ENCODE data around the gene NLK.
A peak's percentile ranks its signal among the peaks of the same experiment; 100 is the strongest.

NLK gene

DNA sequence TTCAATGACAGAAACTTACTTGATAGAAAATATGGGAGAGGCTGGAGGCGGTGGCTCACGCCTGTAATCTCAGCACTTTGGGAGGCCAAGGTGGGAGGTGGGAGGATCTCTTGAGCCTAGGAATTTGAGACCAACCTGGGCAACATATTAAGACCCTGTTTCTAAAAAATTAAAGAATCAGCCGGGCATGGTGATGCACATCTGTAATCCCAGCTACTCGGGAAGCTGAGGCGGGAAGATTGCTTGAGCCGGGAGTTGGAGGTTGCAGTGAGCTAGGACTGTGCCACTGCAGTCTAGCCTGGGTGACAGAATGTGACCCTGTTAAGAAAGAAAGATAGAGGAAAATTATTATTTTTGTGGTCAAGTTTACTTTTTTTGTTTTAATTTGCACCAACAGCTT lies 2.1 kb upstream of the NLK start:
- no peak for DNase-seq

- DNase-seq: peak; percentile 100
Measured at GRCh38 chr17:28041068-28041843, 1.2 kb upstream of the NLK start.

- DNase-seq: no peak
Measured at GRCh38 chr17:28041844-28042656, 427 bp upstream of the NLK start.

DNA sequence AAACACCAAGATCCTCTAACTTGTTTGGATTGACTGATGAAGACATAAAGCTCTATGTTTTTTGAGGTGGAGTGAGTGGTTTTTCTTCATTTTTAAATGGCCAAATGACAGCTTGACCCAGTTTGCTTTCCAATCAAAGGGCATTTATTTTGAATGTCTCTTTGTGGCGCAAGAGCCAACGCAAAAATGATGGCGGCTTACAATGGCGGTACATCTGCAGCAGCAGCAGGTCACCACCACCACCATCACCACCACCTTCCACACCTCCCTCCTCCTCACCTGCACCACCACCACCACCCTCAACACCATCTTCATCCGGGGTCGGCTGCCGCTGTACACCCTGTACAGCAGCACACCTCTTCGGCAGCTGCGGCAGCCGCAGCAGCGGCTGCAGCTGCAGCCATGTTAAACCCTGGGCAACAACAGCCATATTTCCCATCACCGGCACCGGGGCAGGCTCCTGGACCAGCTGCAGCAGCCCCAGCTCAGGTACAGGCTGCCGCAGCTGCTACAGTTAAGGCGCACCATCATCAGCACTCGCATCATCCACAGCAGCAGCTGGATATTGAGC lies 329 bp downstream of the NLK start:
- no peak for DNase-seq

DNA sequence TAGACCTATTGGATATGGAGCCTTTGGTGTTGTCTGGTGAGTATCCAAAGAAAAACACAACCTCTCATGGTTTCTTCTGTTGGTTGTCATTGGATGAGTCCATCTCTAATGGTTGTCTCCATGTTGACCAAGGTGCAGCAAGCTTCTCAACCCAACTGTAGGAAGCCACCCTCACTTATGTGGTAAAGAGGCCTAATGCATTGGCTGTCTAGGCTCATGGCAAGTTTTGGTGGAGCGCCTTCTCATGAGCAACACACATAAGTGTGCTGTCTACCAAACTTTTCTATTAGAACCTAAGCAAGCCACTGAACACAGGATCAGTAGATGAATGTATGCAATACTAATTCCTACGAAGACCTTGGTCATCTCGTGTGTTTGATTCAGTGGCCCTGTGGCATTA lies 819 bp downstream of the NLK start:
- DNase-seq: no peak

- DNase-seq: no peak
Measured at GRCh38 chr17:28043741-28044140, 1.3 kb downstream of the NLK start.

DNA sequence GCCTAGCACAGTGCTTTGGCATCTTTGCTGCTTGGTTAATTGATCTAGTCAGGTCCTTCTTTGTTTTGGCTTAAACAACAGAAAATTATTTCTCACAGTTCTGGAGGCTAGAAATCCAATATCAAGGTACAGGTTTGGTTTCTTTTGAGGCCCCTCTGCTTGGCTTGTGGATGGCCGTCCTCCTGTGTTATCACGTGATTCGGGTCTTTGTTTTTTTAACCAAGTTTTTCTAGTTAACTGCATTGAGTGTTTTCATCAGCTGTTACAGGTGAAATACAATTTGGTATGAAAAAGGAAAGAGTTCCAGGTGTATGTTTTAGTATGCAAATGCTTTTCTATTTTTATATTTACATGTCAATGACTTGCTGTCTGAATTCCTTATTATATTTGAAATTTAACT lies 2.8 kb downstream of the NLK start:
- no peak for DNase-seq

DNA sequence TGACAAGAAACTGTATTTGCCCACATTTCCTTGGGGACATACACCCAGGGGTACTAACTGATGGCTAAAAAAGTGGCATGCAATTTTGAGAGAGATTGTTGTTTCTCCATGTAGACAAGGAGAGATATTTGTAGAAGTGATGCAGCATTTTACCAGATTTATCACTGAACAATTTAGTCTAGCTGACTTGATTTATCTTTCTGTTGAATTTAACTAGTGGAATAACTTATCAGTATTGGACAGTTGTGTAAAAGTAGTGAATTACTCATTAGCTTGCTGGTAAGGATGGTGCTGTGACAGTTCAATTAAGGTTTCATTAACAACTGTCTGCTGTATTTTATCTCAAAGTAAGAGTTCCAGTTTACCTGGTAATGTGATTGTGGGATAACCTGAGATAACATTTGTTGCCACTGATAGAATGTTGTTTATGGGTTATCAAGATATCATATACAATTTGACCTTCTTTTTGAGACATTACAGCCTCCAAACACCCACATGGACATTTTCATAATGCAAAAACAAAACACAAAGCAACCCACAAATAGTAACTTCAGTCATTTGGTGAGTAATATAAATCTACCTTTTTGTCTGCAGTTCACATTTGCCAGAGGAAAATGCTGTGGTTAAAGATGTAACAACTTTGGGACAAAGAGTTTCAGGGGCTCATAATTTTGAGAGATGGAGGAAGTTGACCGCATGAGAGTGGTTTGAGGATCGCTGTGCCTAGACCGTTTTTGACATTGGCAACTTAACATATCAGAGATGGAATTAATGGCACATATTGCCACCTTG lies 3.8 kb downstream of the NLK start:
- DNase-seq: no peak

DNA sequence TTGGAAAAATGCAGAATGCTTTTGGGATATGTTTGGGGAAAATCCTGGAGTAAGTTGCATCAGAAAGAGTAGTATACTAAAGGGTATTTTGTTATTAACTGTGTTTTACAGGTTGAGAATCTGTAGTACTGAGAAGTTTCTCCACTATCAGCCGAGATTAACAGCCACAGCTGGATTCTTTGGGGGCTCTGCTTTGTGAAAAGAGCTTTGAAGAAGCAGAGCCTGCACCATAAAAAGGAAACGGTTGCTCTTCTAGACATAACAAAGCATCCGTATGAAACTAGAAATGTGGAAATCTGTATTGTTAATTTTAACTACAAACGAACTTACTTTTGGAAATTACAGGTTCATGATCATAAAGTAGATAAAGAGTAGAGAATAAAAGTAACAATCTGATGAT lies 5.3 kb downstream of the NLK start:
- no peak for DNase-seq

- no peak for DNase-seq
Measured at GRCh38 chr17:28049071-28049470, 6.6 kb downstream of the NLK start.

DNA sequence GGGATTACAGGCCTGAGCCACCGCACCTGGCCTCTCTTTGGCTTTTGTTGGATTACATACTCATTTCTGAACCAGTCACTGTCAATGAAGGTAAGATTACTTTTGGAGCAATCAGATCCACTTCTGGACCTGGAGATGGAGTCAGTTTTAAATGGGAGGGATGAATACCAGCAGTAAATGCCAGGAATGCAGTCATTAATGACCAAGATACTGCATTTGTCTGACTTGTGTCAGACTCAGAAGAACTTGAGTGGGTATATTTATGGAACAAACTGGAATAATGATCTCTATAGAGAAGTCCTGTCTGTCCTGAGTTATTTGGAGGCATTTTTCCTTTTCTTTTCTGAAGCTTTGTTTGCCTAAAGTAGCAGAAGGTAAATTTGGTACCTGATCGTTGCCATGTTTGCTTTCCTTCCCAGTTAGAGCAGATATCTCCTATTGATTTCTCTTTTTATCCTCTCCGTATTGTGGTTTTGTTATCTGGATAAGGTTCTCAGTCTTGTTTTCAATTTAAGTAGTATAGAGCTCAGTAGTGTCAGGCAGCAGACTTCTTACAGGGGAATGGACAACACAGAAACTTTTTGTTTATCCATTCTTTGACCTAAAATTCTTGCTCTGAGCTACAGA lies 10.7 kb downstream of the NLK start:
- no peak for DNase-seq

DNA sequence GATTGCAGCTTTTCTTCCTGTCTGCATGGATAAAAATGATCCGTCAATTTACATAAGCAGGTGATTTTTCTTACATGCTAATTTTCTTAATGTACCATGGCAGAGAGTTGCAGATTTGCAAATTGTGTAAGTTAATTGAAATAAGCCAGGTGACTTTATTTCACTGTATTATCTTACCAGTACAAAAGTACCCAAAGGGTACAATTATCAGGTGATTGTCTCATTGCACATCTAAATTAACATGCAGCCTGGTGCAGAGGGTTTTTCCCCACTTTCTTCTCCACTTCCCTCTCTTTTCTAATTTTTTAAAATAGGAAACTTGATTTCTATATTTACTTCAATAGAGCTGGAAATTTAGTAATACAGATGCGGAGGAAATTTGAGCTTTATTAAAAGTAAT lies 11.2 kb downstream of the NLK start:
- no peak for DNase-seq

DNA sequence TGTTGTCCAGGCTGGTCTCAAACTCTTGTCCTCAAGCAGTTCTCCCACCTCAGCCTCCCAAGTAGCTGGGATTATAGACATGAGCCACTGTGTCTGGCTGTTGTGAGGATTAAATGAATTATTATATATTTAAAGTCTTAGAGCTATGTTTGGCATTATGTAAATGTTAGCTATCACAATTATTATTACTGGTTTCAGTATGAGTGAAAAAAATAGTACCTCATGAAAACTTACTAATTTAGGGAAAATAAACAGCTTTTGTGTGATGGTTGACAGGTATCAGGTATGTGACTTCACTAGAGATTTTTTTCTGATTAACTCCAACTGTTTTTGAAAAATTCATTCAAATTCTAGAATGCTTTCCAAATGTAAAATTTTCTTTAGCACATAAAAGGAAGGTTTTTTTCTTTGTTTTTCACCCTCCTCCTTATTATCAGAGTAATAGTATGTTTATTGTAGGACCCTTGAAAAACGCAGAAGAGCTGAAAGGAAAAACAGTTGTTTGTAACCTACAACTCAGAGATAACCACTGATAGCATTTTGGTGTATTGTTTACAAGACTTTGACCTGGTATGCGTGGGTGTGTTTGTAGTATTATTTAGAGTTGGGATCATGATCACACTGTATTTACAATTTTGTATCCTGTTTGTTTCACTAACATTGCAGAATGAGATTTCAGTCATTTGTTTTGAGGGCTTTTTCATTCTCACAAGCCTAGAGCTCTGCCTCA lies 13.2 kb downstream of the NLK start:
- no peak for DNase-seq

GRCh38 chr17:28056276-28056620 lies 13.8 kb downstream of the NLK start:
- no peak for DNase-seq

GRCh38 chr17:28057731-28058246 lies 15.3 kb downstream of the NLK start:
- peak; percentile 64 to 83 for DNase-seq

DNA sequence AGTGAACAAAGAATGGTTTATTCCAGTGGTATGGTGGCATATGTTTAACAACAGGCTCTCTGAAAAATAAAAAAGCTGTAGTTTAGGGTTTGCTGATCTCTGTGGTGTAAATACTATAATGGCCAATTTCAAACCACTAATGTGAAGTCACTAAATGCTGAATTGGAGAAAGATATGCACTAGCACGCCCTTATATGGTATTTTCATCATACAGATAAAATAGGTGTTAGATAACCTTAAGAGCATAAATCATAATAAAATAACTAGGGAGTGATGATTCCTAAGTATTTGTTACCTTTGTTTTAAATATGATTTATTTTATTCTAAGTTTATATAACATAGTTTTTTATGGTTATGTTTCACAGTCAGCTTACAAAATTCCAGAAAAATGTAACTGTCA lies 17.2 kb downstream of the NLK start:
- DNase-seq: no peak

DNA sequence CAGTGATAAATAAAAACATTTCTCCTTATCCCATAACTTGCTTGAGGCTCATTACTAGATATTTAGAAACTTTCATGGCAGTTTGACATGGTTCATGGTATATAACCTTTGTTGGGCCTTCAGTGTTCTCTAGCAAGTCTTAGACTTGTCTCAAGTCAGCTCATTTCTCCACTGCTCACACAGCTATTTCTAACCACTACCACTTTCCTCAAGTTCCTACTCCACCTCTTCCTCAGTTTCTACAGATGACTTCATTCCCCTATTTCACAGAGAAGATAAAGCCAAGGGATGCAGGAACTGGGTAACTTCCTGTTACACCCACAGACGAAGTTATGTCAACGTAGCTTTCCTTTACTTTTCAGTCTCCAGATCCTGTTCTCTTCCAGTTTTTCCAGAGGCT lies 23.2 kb downstream of the NLK start:
- DNase-seq: peak; percentile 81 to 86

DNA sequence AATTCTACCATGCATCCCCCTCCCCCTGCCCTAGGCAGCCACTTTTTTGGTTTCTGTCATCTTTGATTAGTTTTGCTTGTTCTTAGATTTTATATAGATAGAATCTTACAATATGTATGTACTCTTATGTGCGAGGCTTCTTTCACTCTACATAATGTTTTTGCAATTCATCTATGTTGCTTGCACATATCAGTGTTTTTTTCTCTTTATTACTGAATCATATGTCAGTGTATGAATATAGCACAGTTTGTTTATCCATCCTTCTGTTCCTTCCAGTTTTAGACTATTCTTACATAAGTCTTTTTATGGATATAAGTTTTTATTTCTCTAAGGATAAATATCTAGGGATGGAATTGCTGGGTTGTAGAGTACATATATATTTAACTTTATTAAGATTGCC lies 26.6 kb downstream of the NLK start:
- DNase-seq: no peak

GRCh38 chr17:28071179-28071578 lies 28.7 kb downstream of the NLK start:
- no peak for DNase-seq

DNA sequence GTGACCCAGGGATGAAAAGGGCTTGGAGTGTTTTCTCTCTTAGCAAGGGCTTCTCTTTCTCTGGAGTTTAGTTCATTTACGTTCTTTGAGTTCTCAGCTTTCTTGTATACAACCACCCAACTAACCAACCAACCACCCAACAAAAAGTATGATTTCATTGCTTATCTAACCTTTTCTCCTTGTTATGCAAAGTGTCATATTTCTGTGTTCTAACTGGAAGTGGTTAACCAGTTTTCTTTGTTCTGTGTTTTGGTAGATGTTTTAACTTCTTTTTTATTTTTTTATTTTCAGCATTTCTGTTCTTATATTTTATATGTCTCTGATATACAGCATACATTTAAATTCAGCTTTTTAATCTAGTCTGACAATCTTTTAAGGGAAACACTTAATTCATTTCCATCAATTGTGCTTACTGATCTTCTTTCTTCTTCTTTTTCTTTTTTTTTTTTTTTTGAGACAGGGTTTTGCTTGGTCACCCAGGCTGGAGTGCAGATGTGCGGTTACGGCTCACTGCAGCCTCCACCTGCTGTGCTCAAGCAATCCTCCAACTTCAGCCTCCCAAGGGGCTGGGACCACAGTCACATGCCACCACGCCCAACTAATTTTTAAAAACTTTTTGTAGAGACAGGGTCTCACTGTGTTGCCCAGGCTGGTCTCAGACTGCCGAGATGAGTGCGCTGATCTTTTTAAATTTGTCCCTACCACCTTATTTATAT lies 29.6 kb downstream of the NLK start:
- DNase-seq: peak in 1 of 2 donors; percentile 2

DNA sequence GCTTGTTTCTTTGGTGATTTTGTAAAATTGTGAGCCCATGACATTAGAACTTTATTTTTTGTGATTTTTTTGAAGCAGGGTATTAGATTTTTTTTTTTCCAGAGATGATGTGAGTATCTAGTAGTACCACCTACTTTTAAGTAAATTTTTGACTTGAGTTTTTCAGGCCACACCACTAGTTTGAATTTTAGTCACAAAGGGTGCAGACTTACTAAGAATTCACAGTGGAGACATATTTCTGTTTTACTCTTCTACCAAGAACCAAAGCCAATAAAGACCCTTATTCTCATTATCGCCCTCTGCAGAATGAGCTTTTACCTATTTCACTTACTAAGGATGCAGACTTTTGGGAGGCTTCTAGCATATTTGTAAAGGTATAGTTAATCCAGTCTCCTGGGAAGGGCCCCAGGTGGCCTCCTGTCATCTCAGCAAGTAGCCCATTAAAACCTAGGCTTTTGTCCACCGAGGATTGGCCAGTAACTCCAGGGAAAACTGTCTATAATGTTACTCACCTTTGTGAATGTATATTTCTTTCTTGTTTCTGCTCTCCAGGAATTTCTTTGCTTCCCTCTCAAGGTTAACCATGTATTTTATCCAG lies 30.6 kb downstream of the NLK start:
- no peak for DNase-seq
